Measurements from ENCODE around the gene PLPP2.

Gene PLPP2

DNA sequence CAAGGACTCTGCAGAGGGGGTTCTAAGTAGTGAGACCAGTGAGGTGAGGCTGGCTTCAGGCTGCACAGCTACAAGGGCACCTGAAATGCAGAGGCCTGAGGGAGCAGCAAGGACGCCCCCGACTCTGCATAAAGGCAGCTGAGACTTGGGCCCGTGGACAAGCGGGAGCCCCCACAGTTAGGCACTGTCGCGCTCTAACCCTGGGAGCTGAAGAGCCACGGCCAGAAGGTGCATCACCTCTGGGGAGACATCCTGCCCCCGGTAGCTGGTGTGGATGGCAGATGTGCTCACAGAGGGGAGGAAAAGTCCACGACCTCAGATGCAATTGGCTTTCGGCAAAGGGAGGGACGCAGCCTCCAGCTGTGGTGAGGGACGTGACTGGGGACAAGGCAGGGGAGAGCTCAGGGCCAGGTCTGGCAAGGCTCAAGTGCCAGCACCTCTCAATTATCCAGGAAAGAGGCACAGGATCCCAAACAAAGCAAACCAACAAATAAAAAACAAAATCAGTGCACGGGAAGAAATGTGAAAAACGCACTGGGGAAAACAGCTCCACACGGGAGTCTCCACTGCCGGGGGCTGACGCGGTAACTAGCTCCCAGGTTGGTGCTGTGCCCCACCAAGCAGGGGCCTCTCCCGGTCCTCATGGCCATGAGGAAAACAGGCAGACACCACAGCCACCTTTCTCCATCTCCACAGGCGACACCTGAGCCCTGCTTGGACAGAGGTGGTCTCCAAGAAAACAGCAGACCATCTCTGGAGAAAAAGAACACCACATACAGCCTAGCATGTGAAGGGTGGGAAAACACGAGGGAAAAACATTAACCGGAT lies 23.0 kb upstream of the PLPP2 start:
- no peak for DNase-seq (ENCODE audit: low read depth)

DNA sequence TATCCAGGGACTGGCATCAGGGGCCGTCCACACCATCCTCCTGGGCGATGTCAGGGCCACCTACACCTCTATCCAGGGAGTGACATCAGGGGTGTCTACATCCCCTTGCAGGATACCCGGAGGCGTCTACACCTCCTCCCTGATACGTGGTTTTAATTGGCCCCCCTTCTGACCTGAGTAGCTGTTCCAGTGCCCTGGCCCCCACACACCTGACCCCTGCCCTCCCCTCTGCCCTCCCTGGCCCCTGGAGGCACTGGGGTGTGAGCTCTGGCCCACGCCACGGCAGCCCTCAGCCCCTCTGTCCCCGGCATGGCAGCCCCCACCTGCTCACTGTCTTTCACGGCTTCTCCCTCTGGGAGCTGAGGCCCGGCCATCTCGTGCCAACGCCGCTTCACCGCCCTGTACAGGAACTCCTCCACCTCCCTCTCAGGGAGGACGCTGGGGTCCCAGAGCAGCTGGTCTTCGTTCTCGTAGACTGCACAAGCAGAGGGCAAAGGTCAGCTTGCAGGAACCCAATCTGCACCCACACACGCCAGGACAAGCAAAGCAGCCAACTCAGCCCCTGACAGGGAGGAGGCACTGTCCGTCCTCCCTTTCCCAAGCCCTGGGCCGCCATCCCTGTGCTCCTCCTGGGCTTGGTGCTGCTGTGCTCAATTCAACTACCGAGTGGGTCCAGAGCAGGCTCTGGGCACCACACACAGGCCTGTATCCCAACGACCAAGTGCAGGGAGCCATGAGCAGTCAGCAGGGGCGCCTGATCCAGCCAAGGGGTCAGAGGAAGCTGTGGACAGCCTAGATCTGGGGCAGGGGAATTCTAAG lies 22.2 kb upstream of the PLPP2 start:
- DNase-seq (ENCODE audit: low read depth), result no peak

DNA sequence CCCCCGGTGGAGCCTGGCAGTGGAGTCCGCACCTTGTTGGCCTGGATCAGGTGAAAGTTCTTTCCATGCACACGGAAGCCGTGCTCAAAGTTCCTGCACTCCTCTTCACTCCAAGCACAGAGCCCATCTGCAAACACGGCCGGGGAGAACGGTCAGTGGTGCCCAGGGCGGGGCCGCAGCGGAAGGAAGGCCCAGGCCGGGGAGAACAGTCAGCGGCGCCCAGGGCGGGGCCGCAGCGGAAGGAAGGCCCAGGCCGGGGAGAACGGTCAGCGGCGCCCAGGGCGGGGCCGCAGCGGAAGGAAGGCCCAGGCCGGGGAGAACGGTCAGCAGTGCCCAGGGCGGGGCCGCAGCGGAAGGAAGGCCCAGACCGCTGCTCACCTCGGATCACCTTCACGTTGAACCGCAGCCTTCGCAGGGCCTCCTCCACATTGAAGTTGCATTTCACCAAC lies 20.6 kb upstream of the PLPP2 start:
- DNase-seq (ENCODE audit: low read depth), result no peak

GRCh38 chr19:310781-311496 lies 19.7 kb upstream of the PLPP2 start:
- no peak for DNase-seq (ENCODE audit: low read depth)

DNA sequence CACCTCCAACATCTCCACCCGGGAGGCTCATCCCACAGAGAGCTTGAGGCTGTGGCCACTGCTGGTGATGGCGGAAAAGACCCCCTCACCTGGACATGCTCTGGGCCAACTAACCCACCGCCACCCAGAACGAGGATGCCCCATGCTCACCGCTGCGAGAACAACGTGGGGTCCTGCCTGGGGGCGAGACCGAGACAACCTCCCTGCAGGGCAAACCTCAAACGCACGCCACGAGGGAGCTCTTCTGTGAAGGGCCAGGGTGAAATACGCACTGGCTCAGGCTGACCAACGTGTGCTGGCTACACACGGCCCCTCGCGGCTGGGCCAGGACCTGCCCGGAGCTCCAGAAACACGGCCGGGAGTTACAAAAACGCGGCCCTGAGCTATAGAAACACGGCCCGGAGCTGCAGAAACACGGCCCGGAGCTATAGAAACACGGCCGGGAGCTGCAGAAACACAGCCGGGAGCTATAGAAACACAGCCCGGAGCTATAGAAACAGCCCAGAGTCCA lies 19.0 kb upstream of the PLPP2 start:
- DNase-seq (ENCODE audit: low read depth), result no peak

- DNase-seq (ENCODE audit: low read depth), result no peak
Observed at GRCh38 chr19:309206-309565, 18.0 kb upstream of the PLPP2 start.

DNA sequence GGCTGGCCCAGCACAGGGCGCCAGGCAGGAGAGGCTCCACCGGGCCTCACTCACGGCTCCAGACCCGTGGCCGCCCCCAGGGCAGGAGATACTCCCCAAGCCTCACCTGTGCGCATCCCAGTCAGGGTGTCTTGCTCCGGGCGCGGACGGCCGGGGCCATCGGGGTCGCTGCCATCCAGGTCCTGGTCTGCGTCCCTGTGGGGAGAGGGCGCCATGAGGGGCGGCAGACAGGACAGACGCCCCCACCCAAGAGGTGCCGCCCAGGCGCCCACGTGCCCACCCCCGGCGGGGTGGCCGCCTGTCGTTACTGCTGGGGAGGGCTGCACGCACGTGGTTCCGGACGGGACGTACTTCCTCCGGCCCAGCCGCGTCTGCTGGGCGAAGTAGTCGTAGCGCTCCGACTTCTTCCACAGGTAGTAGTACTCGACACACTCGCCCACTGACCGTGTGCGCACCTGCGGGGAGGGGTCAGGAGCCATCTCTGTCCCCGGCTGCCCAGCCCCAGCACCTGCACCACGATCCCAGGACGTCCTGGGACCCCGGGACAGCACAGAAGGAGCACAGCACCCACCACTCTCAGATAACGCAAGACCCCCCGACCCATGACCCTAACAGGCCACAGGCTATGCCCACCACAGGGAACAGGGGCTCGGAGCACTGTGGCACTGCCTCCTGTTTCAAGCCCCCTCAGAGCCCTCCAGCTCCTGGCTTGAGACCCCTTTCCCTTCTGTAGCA lies 17.4 kb upstream of the PLPP2 start:
- no peak for DNase-seq (ENCODE audit: low read depth)

- no peak for DNase-seq (ENCODE audit: low read depth)
Observed at GRCh38 chr19:307793-308420, 16.7 kb upstream of the PLPP2 start.

- no peak for DNase-seq (ENCODE audit: low read depth)
Observed at GRCh38 chr19:307111-307531, 15.9 kb upstream of the PLPP2 start.

DNA sequence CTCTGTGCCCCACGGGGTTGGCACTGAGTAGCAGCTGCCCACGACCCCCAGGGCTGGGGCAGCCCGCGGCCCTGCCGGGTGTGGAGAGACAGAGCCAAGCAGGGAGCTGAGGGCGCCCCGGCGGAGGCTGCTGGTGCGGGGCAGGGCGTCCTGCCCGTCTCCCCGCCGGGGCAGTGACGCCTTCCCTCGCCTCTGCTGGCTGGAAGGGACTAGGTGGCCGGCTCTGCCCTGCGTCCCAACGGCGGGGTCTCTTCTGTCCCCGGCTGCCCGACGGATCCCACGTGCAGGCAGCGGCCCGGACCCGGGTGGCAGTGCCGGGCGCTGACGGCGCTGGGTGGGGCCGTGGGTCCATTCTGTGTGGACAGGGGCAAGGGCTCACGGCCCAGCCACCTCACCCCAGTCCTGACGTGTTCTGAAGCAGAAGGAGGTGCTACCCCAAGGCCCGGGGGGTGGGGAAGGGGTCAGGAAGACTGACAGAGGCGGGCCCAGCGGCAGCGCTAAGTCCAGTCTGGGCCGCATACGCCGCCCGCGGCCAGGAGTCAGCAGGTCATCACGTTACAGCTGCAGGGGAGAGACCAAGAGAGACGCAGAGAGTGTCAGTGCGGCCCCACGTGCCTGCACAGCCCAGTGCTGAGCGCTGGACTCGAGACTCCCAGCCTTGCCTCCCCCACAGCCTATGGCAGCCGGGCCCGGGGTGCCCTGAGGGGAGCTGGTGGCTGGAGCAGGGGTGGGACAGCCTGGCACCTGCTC lies 15.1 kb upstream of the PLPP2 start:
- DNase-seq (ENCODE audit: low read depth), result no peak

DNA sequence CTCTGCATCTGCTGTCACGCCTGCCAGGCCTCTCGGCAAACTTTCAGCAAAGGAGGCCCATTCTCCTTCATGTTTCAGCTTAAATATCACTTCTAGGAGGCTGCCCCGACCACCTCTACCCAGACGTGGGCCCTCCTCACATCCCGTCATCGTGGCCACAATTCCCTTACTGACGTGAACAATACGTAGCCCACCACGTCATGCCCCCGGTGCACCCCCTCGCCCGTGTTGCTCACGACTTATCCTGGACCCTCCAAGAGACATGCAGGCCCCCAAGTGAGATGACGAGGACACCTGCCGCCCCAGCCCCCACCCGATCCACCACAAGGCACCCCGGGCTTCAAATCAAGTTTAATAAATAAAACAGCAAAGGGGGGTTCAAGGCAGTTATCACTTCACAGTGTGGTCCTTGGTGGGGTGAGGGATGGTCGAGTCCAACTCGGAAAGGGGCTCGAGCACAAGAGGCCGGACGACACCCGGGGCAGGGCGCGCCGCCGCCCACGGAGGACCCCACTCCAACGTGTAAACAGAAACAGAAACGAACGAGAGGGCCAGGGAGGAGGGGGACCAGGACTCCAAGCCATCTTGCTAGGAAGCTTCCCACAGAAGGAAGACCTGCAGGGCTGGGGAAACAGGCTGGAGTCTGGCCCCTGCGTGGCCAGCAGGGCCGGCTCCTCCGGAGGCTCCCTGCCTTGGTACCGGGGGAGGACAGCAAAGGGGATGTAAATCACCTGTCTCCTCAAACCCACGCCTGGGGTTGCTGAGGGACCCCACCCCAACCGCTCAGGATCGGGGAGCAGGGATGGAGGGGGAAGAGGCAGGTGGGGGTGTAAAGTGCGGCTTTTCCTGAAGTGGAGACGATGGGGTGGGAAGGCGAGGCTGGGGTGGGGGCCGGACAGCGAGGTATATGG lies 14.3 kb upstream of the PLPP2 start:
- DNase-seq (ENCODE audit: low read depth), result no peak

DNA sequence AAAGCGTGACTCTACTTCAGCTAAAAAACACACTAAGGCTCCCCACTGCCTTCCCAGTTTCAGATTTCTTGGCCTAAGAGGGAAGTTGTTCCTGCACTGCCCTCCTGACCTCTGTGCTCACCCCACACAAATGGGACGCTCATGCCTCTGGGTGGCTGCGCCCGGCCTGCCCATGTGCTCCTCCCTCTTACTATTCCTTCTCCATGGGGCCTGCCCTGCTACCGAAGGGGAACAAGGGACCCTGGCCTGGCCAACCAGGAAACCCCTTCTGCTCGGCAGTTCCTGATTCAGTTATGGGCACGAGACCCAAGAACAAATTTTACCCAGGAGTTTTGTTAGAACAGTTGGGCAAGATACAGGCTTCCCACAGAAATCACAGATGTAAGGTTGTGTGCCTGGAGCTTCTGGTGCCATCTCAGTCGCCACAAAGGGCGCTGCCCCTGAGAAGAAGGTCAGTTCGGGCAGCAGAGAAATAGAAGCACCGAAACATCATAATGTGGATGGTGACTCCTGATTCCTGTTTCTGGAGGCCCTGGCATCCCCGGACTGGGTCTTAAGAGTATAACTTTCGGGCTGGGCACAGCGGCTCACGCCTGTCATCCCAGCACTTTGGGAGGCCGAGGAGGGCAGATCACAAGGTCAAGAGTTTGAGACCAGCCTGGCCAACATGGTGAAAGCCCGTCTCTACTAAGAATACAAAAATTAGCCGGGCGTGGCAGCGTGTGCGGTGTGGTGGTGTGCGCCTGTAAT lies 5.4 kb upstream of the PLPP2 start:
- no peak for DNase-seq (ENCODE audit: low read depth)

DNA sequence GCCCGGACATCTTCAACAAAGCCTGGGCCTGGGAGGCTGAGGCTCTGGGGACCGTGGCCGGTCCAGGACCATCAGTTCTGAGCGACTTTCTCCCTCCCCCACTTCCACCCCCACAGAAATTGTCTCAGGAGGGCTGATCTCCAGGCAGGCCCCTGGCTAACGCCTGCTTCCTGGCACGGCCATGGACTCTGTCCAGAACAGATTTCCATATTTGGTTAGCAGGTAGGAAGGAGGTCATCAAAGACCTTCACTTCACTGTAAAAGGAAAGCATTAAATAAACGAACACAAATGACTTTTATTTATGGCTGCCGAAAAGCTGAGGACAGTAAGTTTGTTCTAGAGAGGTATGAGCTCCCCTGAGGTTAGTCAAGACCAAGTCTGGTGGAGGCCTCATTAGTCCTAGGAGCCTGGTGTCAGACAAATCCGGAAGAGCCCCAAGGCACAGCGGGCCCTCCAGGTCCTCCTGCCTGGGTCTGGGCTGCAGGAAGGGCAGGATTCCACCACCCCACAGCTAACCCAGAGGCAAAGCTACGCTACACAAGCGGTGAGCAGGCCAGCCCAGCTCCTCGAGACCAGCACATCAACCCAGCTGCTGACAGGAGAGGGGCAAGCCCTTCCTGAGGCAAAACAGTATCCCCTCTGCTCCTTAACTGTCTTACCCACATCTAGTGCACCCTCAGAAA lies 4.6 kb upstream of the PLPP2 start:
- DNase-seq (ENCODE audit: low read depth), result no peak

DNA sequence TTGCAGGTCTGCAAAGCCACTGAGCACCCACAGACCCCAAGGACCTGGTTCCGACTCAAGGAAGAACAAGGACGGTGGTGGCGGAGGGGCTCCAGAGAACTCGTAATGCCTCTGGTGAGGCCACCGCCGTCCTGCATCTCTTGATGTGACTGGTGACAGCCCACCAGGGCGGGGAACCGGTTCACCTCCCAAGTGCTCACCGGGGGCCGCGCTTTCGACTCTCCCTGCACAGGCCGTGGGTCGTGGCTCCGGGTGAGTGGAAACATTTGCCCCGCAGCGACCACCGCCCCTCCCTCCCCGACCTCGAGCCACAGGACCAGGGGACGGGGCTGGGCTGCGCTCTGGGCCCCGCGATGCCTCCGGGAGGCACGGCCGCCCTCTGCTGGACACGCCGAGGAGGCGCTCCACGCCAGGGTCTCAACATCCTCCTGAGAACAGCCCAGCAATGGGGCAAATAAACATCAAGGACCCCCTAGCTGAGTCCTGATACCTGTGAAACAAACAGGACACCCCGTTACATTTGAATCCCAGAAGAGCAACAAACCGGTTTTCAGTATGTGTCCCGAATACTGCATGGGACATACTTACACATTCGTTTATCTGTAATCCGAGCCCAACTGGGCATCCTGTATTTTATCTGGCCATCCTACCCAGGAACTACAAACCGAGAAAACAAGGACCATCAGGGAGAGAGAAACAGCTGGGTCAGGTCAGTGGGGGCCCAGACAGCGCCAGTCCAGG lies 3.9 kb upstream of the PLPP2 start:
- peak; percentile 21 for DNase-seq (ENCODE audit: low read depth)

DNA sequence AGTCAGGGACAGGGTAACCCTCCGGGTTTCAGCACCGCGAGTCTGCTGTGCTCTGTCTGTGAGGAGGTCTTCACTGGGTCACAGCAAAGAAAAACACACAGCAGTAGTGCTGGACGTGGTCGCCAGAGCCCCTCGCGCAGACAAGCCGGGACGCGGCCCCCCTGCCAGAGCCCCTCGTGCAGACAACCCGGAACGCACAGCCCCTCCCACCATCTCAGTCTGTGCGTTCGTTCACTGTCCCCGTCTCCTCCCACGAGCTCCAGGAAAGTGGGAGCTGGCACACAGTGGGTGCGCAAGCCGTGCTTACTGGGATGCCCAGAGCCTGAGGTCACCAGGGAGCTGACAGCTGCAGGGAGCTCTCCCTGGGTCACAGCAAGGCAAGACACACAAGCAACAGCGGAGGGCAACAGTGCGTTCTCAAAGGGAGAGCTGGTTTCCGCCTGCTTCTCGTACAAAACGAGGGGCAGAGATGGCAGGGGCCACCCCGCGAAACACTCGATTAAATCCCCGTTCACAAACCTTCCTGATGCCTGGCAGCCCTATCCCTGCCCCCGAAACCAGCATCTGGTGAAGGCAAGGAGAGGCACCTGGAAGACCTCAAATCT lies 3.2 kb upstream of the PLPP2 start:
- no peak for DNase-seq (ENCODE audit: low read depth)

DNA sequence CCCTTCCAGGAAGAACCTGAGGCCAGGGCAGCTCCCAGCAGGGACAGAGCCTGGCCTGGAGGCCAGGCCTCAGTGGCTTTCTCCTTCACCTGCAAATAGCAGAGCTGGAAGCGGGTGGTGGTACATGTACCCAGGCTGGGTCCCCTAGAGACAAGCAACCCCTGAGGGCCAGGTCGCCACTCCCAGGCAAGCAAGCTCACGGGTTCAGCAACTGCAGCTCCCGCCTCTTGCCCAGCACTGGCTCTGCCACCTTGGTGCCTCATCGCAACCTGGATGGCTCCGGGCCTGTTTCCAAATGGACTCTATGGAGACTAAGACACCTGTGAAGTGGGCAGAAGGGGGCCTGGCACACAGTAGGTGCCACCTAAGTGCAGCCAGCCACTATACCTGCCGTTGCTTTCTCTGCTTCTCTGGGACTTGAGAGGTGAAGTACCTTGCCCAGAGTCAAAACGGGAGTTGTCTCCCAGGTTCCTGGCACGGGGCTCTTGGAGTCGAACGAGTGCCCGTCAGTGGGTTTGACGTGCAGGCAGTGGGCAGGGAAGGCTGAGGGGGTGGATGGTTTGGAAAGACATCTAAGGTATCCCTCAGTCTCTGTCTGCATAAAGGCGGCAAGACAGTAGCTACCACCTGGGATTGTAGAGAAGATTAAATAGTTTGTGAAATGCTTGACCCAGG lies 2.4 kb upstream of the PLPP2 start:
- no peak for DNase-seq (ENCODE audit: low read depth)
